SK-MEL-5 (cell line): ENCODE data around the gene ABCG2. TPM values are rescaled to one million over a fixed set of nuclear protein-coding genes. Genes with fewer than 3 reads are reported as not detected.

Source experiments
- DNase-seq: peaks from one replicate; pipeline ENCODE4 v3.0.0-alpha.2; 2016; ENCODE audit warnings: low read depth, low spot score
- in situ Hi-C: cut with HindIII; loops from 2 replicates; pipeline ENCODE4 v1.10.0; 2016; ENCODE audit warnings: low sequenced_read_pairs, high pct_unique_total_duplicates, low pct_unique_long_range_greater_than_20kb
- total RNA-seq: library from RNA; depleted of rRNA; stranded (reverse); fragments of >200 nt; shearing (Covaris generic); gene quantifications from 2 replicates; pipeline ENCODE4 v1.2.3, GENCODE V29; 2014

ABCG2 gene
- total RNA-seq, 1 experiment from 2014 or later = 2.0 TPM

- no peak for DNase-seq
- in situ Hi-C loops = no loop called here
These were observed 59.3 kb downstream of the ABCG2 start for GRCh38 chr4:88098993-88099752.

DNA sequence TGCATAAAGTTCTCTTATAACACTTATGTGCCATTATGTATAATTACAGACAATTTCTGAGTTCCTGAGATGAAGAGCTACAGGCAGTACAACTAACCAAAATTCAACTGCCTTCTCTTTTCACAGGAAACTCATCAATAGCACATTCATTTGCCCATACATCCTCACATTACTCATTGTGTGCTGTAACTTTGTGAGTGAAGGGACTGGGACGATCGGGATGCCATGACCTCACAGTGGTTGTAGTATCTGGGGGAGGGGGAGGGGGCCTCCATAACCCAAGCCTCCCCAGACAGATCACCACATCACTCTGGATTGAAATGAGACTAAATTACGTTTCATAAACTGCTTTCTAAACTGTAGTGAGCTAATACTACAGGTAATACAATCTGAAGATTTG lies 60.7 kb downstream of the ABCG2 start:
- DNase-seq = no peak
- in situ Hi-C loops = no loop called here

DNA sequence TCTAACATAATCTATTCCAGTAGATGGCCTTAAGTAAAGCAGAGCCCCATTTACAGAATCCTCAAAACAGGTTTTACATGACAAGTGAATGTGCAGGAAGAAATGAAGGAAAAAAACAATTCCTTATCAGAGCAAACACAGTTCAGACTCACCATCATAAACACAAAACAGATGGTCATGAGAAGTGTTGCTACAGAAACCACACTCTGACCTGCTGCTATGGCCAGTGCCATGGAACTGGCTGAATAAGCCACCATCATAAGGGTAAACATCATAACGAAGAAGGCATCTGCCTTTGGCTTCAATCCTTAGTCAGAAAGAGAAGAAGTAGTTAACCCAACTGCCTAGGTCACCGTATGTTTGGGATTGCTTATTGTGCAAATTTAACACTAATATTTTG lies 61.1 kb downstream of the ABCG2 start:
- in situ Hi-C loops = no loop called here
- DNase-seq = no peak

- DNase-seq = no peak
- in situ Hi-C loops = no loop called here
These were observed 64.6 kb downstream of the ABCG2 start for GRCh38 chr4:88093874-88094273.

DNA sequence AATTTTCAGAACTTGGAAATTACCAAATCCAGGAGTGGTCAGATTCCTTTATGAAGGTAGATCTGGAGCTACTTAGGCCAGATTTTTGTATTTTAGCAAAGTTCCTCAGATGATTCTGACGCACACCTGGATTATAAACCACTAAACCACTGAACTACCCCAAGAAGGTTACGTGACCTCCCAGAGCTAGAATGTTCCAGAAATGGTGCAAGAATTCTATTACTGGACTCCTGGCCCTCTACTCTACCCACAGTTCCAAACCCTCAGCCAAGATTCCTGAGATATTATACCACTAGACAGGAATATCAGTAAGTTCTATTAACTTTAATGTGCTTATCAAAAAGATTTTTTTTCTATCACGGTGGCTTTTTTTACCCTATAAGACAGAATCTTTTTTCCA lies 67.1 kb downstream of the ABCG2 start:
- in situ Hi-C loops = no loop called here
- no peak for DNase-seq

DNA sequence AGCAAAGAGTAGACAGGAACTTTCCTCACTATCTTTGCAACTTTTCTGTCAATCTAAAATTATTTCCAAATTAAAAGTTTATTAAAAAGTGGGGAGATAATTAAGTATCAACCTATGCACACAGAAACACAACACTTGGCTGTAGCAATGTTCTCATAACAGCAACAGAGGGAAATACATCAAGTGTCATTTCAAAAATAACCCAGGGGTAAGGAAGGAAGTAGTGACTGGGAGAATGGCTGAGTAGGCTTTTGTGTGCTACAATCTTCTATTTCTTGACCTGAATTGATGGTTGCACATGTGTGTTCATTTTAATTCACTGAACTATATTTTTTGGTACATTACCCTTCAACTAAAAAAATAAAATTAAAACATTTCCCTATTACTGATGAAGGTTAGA lies 67.5 kb downstream of the ABCG2 start:
- DNase-seq = no peak
- in situ Hi-C loops = no loop called here

DNA sequence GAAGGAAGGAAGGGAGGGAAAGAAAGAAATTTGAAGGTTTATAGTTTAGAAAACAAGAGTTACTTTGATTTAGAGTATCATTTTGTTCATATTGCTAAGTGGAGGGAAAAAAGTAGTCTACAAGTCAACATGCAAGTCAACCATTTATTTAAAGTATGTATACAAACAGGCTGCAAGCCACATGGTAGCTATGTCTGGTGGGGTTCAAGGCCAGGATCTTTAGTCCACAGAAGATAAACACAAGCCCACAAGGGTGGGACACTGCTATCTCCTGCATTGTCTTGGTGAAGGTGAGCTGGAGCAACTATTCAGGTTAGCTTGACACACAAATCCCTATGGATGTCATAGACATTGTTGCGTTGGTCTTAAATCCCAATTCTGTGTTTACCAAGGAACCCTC lies 71.4 kb downstream of the ABCG2 start:
- DNase-seq = no peak
- in situ Hi-C loops = no loop called here

GRCh38 chr4:88080626-88081025 lies 77.8 kb downstream of the ABCG2 start:
- no peak for DNase-seq
- in situ Hi-C loops = no loop called here

- in situ Hi-C loops = no loop called here
- DNase-seq = no peak
These were observed 79.9 kb downstream of the ABCG2 start for GRCh38 chr4:88078579-88078978.

- in situ Hi-C loops = no loop called here
- no peak for DNase-seq
These were observed 80.4 kb downstream of the ABCG2 start for GRCh38 chr4:88077911-88078524.

DNA sequence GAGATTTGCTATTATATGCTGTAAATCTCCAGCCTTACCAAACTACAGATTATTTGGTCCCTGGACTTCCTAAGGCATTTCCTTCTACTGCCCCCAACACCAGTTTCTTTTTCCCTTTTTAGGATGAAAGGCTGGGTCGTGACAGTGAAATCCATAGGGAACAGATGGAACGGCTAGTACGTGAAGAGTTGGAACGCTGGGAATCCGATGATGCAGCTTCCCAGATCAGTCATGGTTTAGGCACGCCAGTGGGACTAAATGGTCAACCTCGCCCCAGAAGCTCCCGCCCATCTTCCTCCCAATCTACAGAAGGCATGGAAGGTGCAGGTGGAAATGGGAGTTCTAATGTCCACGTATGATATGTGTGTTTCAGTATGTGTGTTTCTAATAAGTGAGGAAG lies 83.1 kb downstream of the ABCG2 start:
- in situ Hi-C loops = no loop called here
- no peak for DNase-seq

GRCh38 chr4:88070031-88070430 lies 88.4 kb downstream of the ABCG2 start:
- in situ Hi-C loops = no loop called here
- DNase-seq = no peak

DNA sequence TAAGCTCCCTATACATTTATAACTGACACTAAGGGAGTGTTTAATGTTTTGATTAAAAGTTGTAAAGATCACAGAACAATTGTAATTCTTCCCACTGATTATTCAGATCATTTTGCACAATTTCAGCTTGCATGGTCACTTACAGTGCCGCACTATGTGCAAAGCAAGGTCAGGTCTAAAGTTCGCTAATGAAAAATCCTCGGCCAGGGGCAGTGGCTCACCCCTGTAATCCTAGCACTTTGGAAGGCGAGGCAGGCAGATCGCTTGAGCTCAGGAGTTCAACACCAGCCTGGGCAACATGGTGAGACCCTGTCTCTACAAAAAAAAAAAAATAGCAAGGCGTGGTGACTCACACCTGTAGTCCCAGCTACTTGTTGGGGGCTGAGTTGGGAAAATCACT lies 94.0 kb downstream of the ABCG2 start:
- in situ Hi-C loops = no loop called here
- no peak for DNase-seq

DNA sequence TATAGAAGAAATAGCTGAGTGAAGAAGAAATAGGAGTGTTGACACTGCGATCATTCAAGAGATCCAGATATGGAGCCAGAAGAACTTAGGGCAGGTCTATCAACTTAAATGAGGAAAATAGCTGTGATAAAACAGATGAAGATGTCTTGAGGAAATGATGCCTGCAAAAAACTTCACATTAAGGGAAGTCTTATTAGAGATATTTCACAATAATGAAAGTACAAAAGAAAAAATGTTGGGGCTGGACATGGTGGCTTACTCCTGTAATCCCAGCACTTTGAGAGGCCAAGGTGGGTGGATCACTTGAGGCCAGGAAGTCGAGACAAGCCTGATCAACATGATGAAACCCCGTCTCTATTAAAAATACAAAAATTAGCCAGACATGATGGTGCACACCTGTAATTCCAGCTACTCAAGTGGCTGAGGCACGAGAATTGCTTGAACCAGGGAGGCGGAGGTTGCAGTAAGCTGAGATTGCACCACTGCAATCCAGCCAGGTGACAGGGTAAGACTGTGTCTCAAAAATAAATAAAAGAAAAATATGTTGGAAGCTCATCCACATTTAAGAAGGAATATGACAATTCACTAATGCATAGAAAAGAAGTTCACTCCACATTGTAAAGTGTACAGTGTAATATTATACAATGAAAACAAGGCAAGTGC lies 94.7 kb downstream of the ABCG2 start:
- in situ Hi-C loops = no loop called here
- no peak for DNase-seq

GRCh38 chr4:88062843-88063242 lies 95.6 kb downstream of the ABCG2 start:
- no peak for DNase-seq
- in situ Hi-C loops = no loop called here

DNA sequence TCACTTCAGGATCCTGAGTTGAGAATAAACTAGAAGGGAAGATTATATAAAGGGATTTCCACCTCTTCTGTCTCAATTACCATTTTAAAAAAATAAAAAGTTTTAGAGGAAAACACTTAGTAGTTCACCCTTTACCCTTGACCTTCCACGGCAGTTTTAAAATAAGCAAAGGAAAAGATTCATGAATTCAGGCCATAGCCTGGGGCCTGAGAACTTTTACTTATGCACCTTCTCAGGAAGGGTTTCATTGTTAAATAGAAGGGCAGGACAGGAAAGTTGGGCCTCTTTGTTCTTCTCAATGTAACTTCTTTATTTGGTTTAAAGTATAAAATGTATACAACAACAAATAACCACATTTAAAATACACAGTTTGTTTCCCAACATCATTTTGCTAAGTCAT lies 96.1 kb downstream of the ABCG2 start:
- no peak for DNase-seq

DNA sequence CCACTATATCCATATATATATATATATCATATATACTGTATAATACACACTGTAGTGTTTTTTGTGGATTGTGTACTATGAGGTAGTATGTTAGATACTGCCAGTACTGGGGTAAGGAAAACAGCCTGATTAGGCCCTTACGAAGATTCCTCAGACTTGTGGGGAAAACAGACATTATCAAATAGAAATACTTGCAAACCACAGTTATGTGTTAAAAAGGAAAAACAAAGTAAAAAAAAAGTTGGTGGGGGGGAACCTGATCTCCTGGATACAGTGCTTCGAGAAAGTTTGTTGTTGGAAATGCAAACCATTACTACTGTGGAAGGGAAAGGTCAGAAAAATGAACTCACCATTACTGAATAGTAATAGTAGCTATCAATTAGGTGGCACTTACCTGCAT lies 98.0 kb downstream of the ABCG2 start:
- no peak for DNase-seq
- in situ Hi-C loops = no loop called here

More for the DNA sequence above, 96.1 kb downstream of the ABCG2 start:
- in situ Hi-C loops = no loop called here

DNA sequence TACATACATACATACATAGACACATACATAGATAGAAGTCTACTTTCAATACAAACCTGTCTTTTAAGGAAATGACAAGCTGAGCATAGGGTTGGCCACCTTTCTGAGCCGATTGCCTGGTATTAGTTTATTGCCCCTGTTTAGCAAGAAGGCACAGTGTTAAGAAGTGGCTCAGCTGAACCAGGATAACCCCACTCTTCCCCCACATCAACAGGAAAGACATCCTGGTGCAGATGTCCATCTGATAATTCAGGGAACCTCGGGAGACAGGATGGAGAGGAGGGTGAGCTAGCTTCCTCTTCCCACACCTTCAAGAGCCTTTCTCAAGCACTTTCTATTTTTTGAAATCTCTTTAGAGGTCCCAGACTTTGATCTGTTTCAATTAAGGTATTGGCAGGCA lies 98.7 kb downstream of the ABCG2 start:
- DNase-seq = no peak
- in situ Hi-C loops = no loop called here

- in situ Hi-C loops = no loop called here
- no peak for DNase-seq
These were observed 100.1 kb downstream of the ABCG2 start for GRCh38 chr4:88058295-88058694.
